BE2C (cell line): ENCODE results near the gene PAPSS2.

ENCODE experiments used
- DNase-seq: peaks from one replicate; pipeline ENCODE4 v3.0.0-alpha.2; 2020
- H3K27me3 ChIP-seq: fragments of 250-450 bp; sonication (Bioruptor Pico); 2 replicates; pipeline ENCODE4 v1.5.1; 2020; ENCODE audit warnings: mild to moderate bottlenecking
- H3K36me3 ChIP-seq: fragments of 250-450 bp; sonication (Bioruptor Pico); 2 replicates; pipeline ENCODE4 v1.5.1; 2020; ENCODE audit warnings: mild to moderate bottlenecking
- H3K4me1 ChIP-seq: fragments of 250-450 bp; sonication (Bioruptor Pico); 2 replicates; pipeline ENCODE4 v1.5.1; 2020
- H3K4me3 ChIP-seq: 2 replicates; pipeline ENCODE4 v1.5.1; 2011; ENCODE audit warnings: low read depth, low read length
- H3K9me3 ChIP-seq: fragments of 250-450 bp; sonication (Bioruptor Pico); 2 replicates; pipeline ENCODE4 v1.5.1; 2020
- TF ChIP-seq, protein P1 (sequence below): IDR thresholded peaks from 2 replicates; pipeline ENCODE4 v1.5.1; 2012; ENCODE audit warnings: mild to moderate bottlenecking, low read depth, low read length

PAPSS2 gene

DNA sequence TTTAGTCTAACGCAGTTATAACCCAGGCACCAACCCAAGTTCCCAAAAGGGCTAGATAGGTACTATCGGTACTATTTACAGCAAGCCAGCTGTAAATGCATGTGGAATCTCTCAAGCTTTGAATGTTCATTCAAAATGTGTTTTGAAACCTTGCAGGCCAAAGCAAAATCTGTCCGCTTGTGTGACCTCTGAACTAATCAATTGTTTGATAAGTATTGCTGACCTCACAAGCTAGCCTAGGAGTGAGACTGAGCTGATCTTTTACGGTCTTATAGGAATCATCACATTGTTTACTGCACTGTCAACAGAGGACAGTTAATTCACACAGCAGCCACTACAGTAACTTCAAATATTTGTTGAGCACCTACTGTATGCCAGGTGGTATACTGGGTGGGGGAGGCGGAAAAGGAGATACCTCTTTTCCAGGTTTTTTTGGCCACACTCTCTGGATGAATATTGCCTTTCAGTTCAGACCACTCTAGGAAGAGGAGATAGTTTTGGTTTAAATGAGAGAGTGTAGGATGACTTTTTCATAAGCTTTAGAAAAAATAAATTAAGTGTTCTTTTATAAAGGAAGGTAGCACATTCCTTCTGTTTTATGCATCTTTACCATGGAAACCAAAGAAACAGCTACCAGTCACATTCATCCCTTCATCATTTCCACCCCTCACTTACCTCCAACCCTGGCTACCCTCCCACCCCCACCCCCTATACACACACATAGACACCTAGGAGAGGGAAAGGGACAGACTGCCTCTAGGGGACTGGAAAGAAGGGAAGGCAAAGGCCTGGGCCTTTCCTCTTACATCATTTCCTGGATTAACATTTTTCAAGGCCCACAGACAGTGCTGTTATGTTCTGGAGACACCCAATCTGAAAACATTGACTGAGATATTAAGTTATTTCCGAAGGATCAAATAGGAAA is 2.4 kb downstream of the PAPSS2 start:
- no peaks in the 10 kb centered on the region for H3K4me1 ChIP-seq
- DNase-seq: no peak
- no peaks in the 10 kb centered on the region for H3K36me3 ChIP-seq
- no peaks in the 10 kb centered on the region for H3K9me3 ChIP-seq
- H3K4me3 ChIP-seq: no peak overlapping the region
- peaks cover 6% of the 10 kb centered on the region for H3K27me3 ChIP-seq
- TF ChIP-seq, protein P1, sequence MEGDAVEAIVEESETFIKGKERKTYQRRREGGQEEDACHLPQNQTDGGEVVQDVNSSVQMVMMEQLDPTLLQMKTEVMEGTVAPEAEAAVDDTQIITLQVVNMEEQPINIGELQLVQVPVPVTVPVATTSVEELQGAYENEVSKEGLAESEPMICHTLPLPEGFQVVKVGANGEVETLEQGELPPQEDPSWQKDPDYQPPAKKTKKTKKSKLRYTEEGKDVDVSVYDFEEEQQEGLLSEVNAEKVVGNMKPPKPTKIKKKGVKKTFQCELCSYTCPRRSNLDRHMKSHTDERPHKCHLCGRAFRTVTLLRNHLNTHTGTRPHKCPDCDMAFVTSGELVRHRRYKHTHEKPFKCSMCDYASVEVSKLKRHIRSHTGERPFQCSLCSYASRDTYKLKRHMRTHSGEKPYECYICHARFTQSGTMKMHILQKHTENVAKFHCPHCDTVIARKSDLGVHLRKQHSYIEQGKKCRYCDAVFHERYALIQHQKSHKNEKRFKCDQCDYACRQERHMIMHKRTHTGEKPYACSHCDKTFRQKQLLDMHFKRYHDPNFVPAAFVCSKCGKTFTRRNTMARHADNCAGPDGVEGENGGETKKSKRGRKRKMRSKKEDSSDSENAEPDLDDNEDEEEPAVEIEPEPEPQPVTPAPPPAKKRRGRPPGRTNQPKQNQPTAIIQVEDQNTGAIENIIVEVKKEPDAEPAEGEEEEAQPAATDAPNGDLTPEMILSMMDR: no peak

GRCh38 chr10:87664276-87664701 is 4.6 kb downstream of the PAPSS2 start:
- no peaks in the 10 kb centered on the region for H3K9me3 ChIP-seq
- TF ChIP-seq, protein P1: no peak
- no peak for DNase-seq
- no peaks in the 10 kb centered on the region for H3K4me1 ChIP-seq
- H3K4me3 ChIP-seq: no peak overlapping the region
- peaks cover 6% of the 10 kb centered on the region for H3K27me3 ChIP-seq
- no peaks in the 10 kb centered on the region for H3K36me3 ChIP-seq

- H3K4me1 ChIP-seq: no peaks in the 10 kb centered on the region
- no peaks in the 10 kb centered on the region for H3K36me3 ChIP-seq
- H3K4me3 ChIP-seq: no peak overlapping the region
- DNase-seq: no peak
- TF ChIP-seq, protein P1: no peak
- H3K9me3 ChIP-seq: no peaks in the 10 kb centered on the region
- no peaks in the 10 kb centered on the region for H3K27me3 ChIP-seq
Observed at GRCh38 chr10:87667493-87667892, 7.8 kb downstream of the PAPSS2 start.

GRCh38 chr10:87668324-87669074 is 8.8 kb downstream of the PAPSS2 start:
- H3K9me3 ChIP-seq: no peaks in the 10 kb centered on the region
- H3K4me3 ChIP-seq: no peak overlapping the region
- DNase-seq: no peak
- H3K36me3 ChIP-seq: no peaks in the 10 kb centered on the region
- H3K27me3 ChIP-seq: no peaks in the 10 kb centered on the region
- H3K4me1 ChIP-seq: no peaks in the 10 kb centered on the region
- TF ChIP-seq, protein P1: no peak

GRCh38 chr10:87669752-87670151 is 10.1 kb downstream of the PAPSS2 start:
- no peak for DNase-seq
- Histone ChIP-seq H3K4me3 (no peak overlapping the region), H3K27me3 (no peaks in the 10 kb centered on the region), H3K36me3 (no peaks in the 10 kb centered on the region), H3K9me3 (no peaks in the 10 kb centered on the region), H3K4me1 (no peaks in the 10 kb centered on the region)
- TF ChIP-seq, protein P1: no peak
